Esophagus squamous epithelium (tissue), 4 donors: ENCODE results near the gene DCC.

ENCODE experiments used
- POLR2A ChIP-seq, 4 donors: fragments of 450-650 bp; IDR thresholded peaks; one replicate each; pipeline ENCODE4 v1.6.1; 2017; ENCODE audit warnings: antibody characterized with exemption in 4 of 4, mild to moderate bottlenecking in 4 of 4, moderate library complexity in 3 of 4
- TF ChIP-seq, protein P1 (sequence below), 6 experiments: fragments of 450-650 bp in 4 of 6; fragments of 200-600 bp in 2 of 6; sonication (generic) in 2 of 6; IDR thresholded peaks; one replicate each; pipeline ENCODE4 v1.5.1; 2016 to 2019; ENCODE audit warnings: antibody characterized with exemption in 6 of 6, mild to moderate bottlenecking in 4 of 6, moderate library complexity in 4 of 6

DNA sequence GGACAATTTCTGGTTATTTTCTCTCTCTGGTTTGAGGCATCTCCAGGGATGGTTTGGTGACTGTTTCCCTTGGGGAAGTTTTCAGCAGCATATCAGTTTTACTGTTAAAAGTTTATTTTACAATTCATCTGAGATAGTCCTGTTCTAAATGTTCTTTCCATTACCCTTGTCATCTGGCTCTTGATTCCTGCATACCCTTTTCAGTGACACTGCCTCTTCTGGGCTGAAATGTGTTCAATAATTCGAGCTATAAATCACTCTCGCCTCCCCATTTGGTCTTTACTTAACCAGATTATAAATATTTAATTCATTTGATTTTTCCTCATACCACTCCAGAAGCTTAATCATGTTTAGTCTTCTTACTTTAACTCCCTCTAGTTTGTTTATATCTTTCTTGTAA, 9.5 kb downstream of the DCC start:
- TF ChIP-seq, protein P1, sequence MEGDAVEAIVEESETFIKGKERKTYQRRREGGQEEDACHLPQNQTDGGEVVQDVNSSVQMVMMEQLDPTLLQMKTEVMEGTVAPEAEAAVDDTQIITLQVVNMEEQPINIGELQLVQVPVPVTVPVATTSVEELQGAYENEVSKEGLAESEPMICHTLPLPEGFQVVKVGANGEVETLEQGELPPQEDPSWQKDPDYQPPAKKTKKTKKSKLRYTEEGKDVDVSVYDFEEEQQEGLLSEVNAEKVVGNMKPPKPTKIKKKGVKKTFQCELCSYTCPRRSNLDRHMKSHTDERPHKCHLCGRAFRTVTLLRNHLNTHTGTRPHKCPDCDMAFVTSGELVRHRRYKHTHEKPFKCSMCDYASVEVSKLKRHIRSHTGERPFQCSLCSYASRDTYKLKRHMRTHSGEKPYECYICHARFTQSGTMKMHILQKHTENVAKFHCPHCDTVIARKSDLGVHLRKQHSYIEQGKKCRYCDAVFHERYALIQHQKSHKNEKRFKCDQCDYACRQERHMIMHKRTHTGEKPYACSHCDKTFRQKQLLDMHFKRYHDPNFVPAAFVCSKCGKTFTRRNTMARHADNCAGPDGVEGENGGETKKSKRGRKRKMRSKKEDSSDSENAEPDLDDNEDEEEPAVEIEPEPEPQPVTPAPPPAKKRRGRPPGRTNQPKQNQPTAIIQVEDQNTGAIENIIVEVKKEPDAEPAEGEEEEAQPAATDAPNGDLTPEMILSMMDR (IDR thresholded peaks at IDR 0.05) = no peak
- TF ChIP-seq POLR2A (IDR thresholded peaks at IDR 0.05) = no peak
